Neural crest cell (in vitro differentiated cells): Measurements from ENCODE around the gene COMP. TPM values are rescaled to one million over a fixed set of nuclear protein-coding genes. Genes with fewer than 3 reads are reported as not detected.
"Not testable (repeated sequence)": the region's sequence is repeated elsewhere in the genome, so short reads cannot be mapped to it uniquely, and the experiment has no call there.

Source experiments
- DNase-seq: peaks from one replicate; pipeline ENCODE4 v3.0.0; 2021; ENCODE audit warnings: low read depth, mixed read lengths, low spot score
- H3K27ac Mint-ChIP-seq: one replicate; pipeline ENCODE4 v1.8.0; 2021; ENCODE audit warnings: mild to moderate bottlenecking, mixed read lengths; ENCODE audit not compliant: unreplicated experiment
- H3K27me3 Mint-ChIP-seq: 2 replicates; pipeline ENCODE4 v1.8.0; 2021; ENCODE audit warnings: low read depth, mild to moderate bottlenecking, mixed read lengths
- H3K36me3 Mint-ChIP-seq: 2 replicates; pipeline ENCODE4 v1.8.0; 2021; ENCODE audit warnings: low read depth, mild to moderate bottlenecking, mixed read lengths
- H3K4me1 Mint-ChIP-seq: 2 replicates; pipeline ENCODE4 v1.8.0; 2021; ENCODE audit warnings: mixed read lengths
- H3K4me3 Mint-ChIP-seq: one replicate; pipeline ENCODE4 v1.8.0; 2021; ENCODE audit warnings: mild to moderate bottlenecking, mixed read lengths
- H3K9me3 Mint-ChIP-seq: 2 replicates; pipeline ENCODE4 v1.8.0; 2021; ENCODE audit warnings: mixed read lengths
- total RNA-seq: library from RNA; stranded (reverse); gene quantifications from 2 replicates; pipeline ENCODE4 v1.2.1, GENCODE V29; 2021
- TF ChIP-seq, protein P1 (sequence below): fragments of 200-600 bp; sonication (generic); conservative IDR thresholded peaks from 2 replicates; pipeline ENCODE4 v1.5.0; 2021; ENCODE audit warnings: antibody characterized with exemption, mild to moderate bottlenecking

Gene COMP
- total RNA-seq, 1 donor from 2014 or later: not detected

DNA sequence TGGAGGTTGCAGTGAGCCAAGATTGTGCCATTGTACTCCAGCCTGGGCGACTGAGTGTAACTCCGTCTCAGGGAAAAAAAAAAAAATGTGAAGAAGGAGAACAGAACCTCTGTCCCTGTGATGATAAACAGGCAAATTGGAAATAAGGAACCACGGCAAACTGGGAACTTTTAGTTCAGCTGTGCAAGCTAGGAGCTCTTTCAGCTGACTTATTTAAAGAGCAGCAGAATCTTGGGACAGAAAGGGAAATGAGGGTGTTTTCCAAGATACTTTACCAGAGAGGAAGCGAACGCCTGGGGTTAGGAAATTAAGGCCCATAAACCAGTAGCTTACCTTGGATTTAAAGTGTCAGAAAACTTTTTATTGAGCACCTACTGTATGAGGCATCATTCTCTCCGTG is 37.7 kb upstream of the COMP start:
- Mint-ChIP-seq H3K9me3 (peaks cover 4% of the 10 kb centered on the region), H3K4me1 (peaks cover 12% of the 10 kb centered on the region), H3K36me3 (no peaks in the 10 kb centered on the region), H3K4me3 (no peak overlapping the region), H3K27me3 (peaks cover 16% of the 10 kb centered on the region), H3K27ac (no peak overlapping the region)
- no peak for DNase-seq
- TF ChIP-seq, protein P1, sequence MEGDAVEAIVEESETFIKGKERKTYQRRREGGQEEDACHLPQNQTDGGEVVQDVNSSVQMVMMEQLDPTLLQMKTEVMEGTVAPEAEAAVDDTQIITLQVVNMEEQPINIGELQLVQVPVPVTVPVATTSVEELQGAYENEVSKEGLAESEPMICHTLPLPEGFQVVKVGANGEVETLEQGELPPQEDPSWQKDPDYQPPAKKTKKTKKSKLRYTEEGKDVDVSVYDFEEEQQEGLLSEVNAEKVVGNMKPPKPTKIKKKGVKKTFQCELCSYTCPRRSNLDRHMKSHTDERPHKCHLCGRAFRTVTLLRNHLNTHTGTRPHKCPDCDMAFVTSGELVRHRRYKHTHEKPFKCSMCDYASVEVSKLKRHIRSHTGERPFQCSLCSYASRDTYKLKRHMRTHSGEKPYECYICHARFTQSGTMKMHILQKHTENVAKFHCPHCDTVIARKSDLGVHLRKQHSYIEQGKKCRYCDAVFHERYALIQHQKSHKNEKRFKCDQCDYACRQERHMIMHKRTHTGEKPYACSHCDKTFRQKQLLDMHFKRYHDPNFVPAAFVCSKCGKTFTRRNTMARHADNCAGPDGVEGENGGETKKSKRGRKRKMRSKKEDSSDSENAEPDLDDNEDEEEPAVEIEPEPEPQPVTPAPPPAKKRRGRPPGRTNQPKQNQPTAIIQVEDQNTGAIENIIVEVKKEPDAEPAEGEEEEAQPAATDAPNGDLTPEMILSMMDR: no peak

- no peaks in the 10 kb centered on the region for H3K9me3 Mint-ChIP-seq
- H3K4me1 Mint-ChIP-seq: no peaks in the 10 kb centered on the region
- TF ChIP-seq, protein P1: no peak
- H3K27ac Mint-ChIP-seq: no peak overlapping the region
- no peak overlapping the region for H3K4me3 Mint-ChIP-seq
- peaks cover 11% of the 10 kb centered on the region for H3K27me3 Mint-ChIP-seq
- H3K36me3 Mint-ChIP-seq: no peaks in the 10 kb centered on the region
- DNase-seq: no peak
These were observed 26.5 kb upstream of the COMP start for GRCh38 chr19:18817574-18817973.

DNA sequence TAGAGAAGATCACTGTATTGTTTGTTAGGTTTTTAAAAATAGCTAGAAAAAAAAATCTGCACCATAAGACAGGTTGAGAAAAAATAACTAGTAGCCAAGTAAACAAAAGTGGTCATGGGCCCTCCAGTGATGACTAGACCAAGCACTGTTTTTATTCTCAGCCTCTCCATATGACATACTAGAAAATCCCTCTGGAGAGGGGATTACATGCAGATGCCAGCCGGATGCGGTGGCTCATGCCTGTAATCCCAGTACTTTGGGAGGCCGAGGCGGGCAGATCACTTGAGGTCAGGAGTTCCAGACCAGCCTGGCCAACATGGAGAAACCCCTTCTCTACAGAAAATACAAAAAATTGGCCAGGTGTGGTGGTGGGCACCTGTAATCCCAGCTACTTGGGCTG is 25.5 kb upstream of the COMP start:
- not testable (repeated sequence) for DNase-seq, H3K27ac Mint-ChIP-seq, H3K36me3 Mint-ChIP-seq, H3K4me3 Mint-ChIP-seq, H3K9me3 Mint-ChIP-seq, H3K4me1 Mint-ChIP-seq
- peaks cover 17% of the 10 kb centered on the region for H3K27me3 Mint-ChIP-seq

DNA sequence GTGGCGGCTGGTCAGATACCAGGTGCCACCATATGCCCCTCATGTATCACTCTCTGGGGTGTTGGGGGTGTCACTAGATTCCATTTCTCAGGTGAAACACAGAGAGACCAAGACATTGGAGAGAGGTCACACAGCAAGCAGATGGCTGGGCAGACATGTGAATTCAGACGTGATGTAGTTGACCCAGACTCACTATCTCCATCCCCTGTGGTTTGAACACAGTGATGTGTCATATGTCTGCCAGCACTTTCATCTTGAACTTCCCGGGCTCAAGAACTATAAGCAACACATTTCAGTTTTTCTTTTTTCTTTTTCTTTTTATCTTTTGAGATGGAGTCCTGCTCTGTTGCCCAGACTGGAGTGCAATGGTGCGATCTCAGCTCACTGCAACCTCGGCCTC is 24.6 kb upstream of the COMP start:
- H3K36me3 Mint-ChIP-seq: no peaks in the 10 kb centered on the region
- H3K27me3 Mint-ChIP-seq: peaks cover 17% of the 10 kb centered on the region
- DNase-seq: no peak
- H3K4me1 Mint-ChIP-seq: no peaks in the 10 kb centered on the region
- H3K4me3 Mint-ChIP-seq: no peak overlapping the region
- TF ChIP-seq, protein P1: no peak
- H3K9me3 Mint-ChIP-seq: no peaks in the 10 kb centered on the region
- no peak overlapping the region for H3K27ac Mint-ChIP-seq

- H3K4me1 Mint-ChIP-seq: no peaks in the 10 kb centered on the region
- peaks cover 22% of the 10 kb centered on the region for H3K27me3 Mint-ChIP-seq
These were observed 23.0 kb upstream of the COMP start for GRCh38 chr19:18814063-18814462.

DNA sequence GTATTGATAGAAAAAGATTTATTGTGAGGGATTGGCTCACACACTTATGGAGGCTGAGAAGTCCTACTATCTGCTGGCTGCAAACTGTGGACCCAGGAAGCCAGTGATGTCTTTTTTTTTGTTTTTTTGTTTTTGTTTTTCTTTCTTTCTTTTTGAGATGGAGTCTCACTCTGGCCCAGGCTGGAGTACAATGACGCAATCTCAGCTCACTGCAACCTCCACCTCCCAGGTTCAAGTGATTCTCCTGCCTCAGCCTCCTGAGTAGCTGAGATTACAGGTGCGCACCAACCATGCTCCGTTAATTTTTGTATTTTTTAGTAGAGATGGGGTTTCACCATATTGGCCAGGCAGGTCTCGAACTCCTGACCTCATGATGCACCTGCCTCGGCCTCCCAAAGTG is 20.5 kb upstream of the COMP start:
- not testable (repeated sequence) for H3K36me3 Mint-ChIP-seq, H3K4me3 Mint-ChIP-seq, DNase-seq, H3K4me1 Mint-ChIP-seq, H3K27ac Mint-ChIP-seq, H3K9me3 Mint-ChIP-seq
- H3K27me3 Mint-ChIP-seq: peaks cover 26% of the 10 kb centered on the region

More at GRCh38 chr19:18814063-18814462, 23.0 kb upstream of the COMP start:
- TF ChIP-seq, protein P1: no peak
- no peak for DNase-seq
- H3K9me3 Mint-ChIP-seq: no peaks in the 10 kb centered on the region
- H3K27ac Mint-ChIP-seq: no peak overlapping the region
- H3K4me3 Mint-ChIP-seq: no peak overlapping the region
- no peaks in the 10 kb centered on the region for H3K36me3 Mint-ChIP-seq
